ENCODE measurements around the gene GLS. TPM values are rescaled to one million over a fixed set of nuclear protein-coding genes. Genes with fewer than 3 reads are reported as not detected.

The GLS gene
- total and polyA plus RNA-seq, 2 donors (not counting 3 experiments of a cell fraction or from before 2014, with no cell fraction given), result 49.0 to 183 TPM

DNA sequence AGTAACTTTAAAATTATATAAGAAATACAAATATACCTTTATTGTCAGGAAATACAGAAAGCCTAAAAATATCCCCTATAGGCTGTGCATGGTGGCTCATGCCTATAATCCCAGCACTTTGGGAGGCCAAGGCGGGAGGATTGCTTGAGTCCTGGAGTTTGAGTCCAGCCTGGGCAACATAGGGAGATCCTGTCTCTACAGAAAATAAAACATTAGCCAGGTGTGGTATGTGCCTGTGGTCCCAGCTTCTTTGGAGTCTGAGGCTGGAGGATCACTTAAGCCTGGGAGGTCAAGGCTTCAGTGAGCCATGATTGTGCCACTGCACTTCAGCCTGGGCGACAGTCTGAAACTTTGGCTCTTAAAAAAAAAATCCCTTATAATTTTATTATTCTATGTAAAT is 29.1 kb downstream of the GLS start:
- intact Hi-C loops (cut with micrococcal nuclease) (no loop called here), dilution Hi-C loops (cut with MboI; ENCODE audit: extremely low pct_ligation_motif_present, low sequenced_read_pairs) (no loop called here)
- CTCF ChIA-PET, result no interaction called here
- Histone ChIP-seq H3K9me3 (replicated peaks; ENCODE audit: control insufficient read depth, insufficient read depth, low read length) (no peaks in the 10 kb centered on the region), H3K27me3 (ENCODE audit: control insufficient read depth in 2 of 2, insufficient read depth in 2 of 2, low read length in 2 of 2) (no peaks in the 10 kb centered on the region), H2AFZ (ENCODE audit: low read depth, low read length) (no peak overlapping the region), H3K27ac (ENCODE audit: insufficient read depth, low read depth, low read length) (no peak overlapping the region), H3K4me1 (ENCODE audit: control insufficient read depth, extremely low read depth, insufficient read depth, low read length) (peaks cover 5% of the 10 kb centered on the region), H3K36me3 (ENCODE audit: control insufficient read depth in 2 of 2, extremely low read depth in 1 of 2, insufficient read depth in 2 of 2, low read length in 2 of 2) (peaks cover 3 to 22% of the 10 kb centered on the region in 2 experiments), H3K9me1 (replicated peaks; ENCODE audit: control insufficient read depth, extremely low read depth, insufficient read depth, low read length) (no peaks in the 10 kb centered on the region), H3K9ac (replicated peaks; ENCODE audit: extremely low read depth, insufficient read depth, low read length) (no peak overlapping the region), H3K4me3 (replicated peaks in 1 of 3; ENCODE audit: insufficient read depth in 1 of 3, low read depth in 1 of 3, low read length in 3 of 3) (no peak overlapping the region), H3K4me2 (ENCODE audit: insufficient read depth, low read length) (no peak overlapping the region), H3K79me2 (ENCODE audit: control insufficient read depth, insufficient read depth, low read length) (peaks cover 9% of the 10 kb centered on the region), H4K20me1 (replicated peaks; ENCODE audit: control insufficient read depth, extremely low read depth, insufficient read depth, low read length) (no peaks in the 10 kb centered on the region)
- DNase-seq (ENCODE audit: low read depth, low spot score) (no peak), FAIRE-seq (no peak)
- POLR2A ChIA-PET, result interaction anchor here (0.7 kb wide), 1 partner anchor 62 kb away, joined by 3 read pairs; no protein-coding TSS in a partner anchor
- TF ChIP-seq POLR2A (IDR thresholded peaks at IDR 0.05; ENCODE audit: low read depth, low read length) (no peak), EZH2 (IDR thresholded peaks at IDR 0.05; ENCODE audit: borderline replicate concordance, low read depth, low read length, severe bottlenecking) (no peak), JUN (IDR thresholded peaks at IDR 0.05; ENCODE audit: borderline replicate concordance, insufficient read depth, insufficient read length, low read depth) (no peak), GATA2 (IDR thresholded peaks at IDR 0.05; ENCODE audit: insufficient read depth, insufficient read length, low read depth, low read length) (no peak), MYC (IDR thresholded peaks at IDR 0.05; ENCODE audit: low read depth, low read length) (no peak), FOS (IDR thresholded peaks at IDR 0.05; ENCODE audit: borderline replicate concordance, insufficient read depth, low read length) (no peak), POLR2AphosphoS5 (IDR thresholded peaks at IDR 0.05; ENCODE audit: insufficient read depth, low read depth, low read length) (no peak)
- TF ChIP-seq, protein P1, sequence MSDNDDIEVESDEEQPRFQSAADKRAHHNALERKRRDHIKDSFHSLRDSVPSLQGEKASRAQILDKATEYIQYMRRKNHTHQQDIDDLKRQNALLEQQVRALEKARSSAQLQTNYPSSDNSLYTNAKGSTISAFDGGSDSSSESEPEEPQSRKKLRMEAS (IDR thresholded peaks at IDR 0.05; ENCODE audit: insufficient read depth, insufficient read length), result no peak
- TF ChIP-seq, protein P2, sequence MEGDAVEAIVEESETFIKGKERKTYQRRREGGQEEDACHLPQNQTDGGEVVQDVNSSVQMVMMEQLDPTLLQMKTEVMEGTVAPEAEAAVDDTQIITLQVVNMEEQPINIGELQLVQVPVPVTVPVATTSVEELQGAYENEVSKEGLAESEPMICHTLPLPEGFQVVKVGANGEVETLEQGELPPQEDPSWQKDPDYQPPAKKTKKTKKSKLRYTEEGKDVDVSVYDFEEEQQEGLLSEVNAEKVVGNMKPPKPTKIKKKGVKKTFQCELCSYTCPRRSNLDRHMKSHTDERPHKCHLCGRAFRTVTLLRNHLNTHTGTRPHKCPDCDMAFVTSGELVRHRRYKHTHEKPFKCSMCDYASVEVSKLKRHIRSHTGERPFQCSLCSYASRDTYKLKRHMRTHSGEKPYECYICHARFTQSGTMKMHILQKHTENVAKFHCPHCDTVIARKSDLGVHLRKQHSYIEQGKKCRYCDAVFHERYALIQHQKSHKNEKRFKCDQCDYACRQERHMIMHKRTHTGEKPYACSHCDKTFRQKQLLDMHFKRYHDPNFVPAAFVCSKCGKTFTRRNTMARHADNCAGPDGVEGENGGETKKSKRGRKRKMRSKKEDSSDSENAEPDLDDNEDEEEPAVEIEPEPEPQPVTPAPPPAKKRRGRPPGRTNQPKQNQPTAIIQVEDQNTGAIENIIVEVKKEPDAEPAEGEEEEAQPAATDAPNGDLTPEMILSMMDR (IDR thresholded peaks at IDR 0.05; ENCODE audit: extremely low read depth in 1 of 2, insufficient read depth in 1 of 2, low read depth in 1 of 2, low read length in 2 of 2), result no peak
- BruUV-seq (replicated peaks), result no TSS peak

Measured in endothelial cell of umbilical vein (primary cell).